ENCODE measurements around the gene FGFR2. TPM values are rescaled to one million over a fixed set of nuclear protein-coding genes. Genes with fewer than 3 reads are reported as not detected.

The FGFR2 gene
- total RNA-seq, 1 experiment from 2014 or later = 286 TPM

DNA sequence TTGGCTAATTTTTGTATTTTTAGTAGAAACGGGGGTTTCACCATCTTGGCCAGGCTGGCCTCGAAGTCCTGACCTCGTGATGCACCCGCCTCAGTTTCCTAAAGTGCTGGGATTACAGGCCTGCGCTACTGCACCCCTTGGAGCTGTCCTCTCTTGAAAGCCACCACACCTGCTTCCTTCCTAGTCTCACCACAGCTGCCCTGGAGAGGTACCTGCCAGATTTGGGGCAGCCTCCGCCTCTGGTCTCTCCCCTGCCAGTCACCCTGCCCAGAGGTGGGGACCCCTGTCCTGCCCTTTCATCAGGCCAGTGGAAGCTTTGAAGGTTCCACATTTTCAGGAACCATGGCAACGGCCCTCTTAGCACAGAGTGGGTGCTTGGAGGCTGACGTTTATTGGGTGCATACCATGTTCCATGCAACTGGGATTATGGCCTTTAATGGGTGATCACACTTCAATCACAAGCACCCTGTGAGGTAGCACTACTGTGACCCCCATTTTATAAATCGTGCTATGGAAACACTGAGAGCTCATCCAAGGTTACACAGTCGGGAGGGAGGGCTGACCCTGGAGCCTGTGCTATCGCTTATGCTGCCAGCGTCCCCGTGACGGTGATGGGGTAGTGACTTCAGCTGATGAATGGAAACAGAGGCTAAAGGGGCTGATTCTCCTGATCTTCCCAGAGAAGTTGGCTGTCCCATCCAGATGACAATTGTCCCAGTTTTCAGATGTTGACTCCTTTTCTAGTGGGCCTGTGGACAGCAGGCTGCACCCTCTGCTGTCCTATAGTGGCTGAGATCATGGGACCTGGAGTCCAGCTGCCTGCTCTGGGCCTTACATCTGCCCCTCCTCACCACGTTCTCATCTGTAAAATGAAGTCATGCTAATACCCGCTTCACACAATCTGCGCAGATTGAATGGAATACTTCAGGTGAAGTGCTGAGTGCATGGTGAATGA, 11.5 kb upstream of the FGFR2 start:
- Histone ChIP-seq H3K4me1 (peaks cover 63% of the 10 kb centered on the region), H3K27me3 (replicated peaks; ENCODE audit: control insufficient read depth, insufficient read depth, low read length) (no peaks in the 10 kb centered on the region), H3K36me3 (ENCODE audit: control insufficient read depth, insufficient read depth, low read length) (no peaks in the 10 kb centered on the region), H3K4me3 (ENCODE audit: low read depth, low read length) (no peak overlapping the region), H3K9me3 (no peaks in the 10 kb centered on the region)
- POLR2A ChIA-PET = no interaction called here
- TF ChIP-seq, protein P1, sequence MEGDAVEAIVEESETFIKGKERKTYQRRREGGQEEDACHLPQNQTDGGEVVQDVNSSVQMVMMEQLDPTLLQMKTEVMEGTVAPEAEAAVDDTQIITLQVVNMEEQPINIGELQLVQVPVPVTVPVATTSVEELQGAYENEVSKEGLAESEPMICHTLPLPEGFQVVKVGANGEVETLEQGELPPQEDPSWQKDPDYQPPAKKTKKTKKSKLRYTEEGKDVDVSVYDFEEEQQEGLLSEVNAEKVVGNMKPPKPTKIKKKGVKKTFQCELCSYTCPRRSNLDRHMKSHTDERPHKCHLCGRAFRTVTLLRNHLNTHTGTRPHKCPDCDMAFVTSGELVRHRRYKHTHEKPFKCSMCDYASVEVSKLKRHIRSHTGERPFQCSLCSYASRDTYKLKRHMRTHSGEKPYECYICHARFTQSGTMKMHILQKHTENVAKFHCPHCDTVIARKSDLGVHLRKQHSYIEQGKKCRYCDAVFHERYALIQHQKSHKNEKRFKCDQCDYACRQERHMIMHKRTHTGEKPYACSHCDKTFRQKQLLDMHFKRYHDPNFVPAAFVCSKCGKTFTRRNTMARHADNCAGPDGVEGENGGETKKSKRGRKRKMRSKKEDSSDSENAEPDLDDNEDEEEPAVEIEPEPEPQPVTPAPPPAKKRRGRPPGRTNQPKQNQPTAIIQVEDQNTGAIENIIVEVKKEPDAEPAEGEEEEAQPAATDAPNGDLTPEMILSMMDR (IDR thresholded peaks at IDR 0.05; ENCODE audit: insufficient read depth in 1 of 2, low read depth in 1 of 2, low read length in 1 of 2, severe bottlenecking in 1 of 2, unreplicated experiment in 1 of 2) = no peak
- BruUV-seq (replicated peaks) = no TSS peak
- Mint-ChIP-seq H3K9me3 (ENCODE audit: unreplicated experiment) (no peaks in the 10 kb centered on the region), H3K27ac (ENCODE audit: unreplicated experiment) (peak overlapping the region; percentile 96), H3K27me3 (ENCODE audit: insufficient read depth, unreplicated experiment) (no peaks in the 10 kb centered on the region), H3K36me3 (ENCODE audit: insufficient read depth, unreplicated experiment) (peaks cover 4% of the 10 kb centered on the region), H3K4me3 (ENCODE audit: unreplicated experiment) (peak overlapping the region; percentile 55), H3K4me1 (ENCODE audit: low read depth, unreplicated experiment) (peaks cover 59% of the 10 kb centered on the region)
- no peak for DNase-seq
- CTCF ChIA-PET = interaction anchor here (0.6 to 1.0 kb wide), 5 partner anchors 81 to 513 kb away, joined by 3 read pairs; no protein-coding TSS in a partner anchor
- intact Hi-C loops (cut with micrococcal nuclease; ENCODE audit: unreplicated experiment) = loop anchor here (1.0 to 10.0 kb wide), 13 partner anchors 11 to 667 kb away; partner anchors contain the start of gene FGFR2

GRCh38 chr10:121608469-121609190, 10.4 kb upstream of the FGFR2 start:
- intact Hi-C loops (cut with micrococcal nuclease; ENCODE audit: unreplicated experiment) = loop anchor here (2.0 kb wide), 1 partner anchor 666 kb away; no protein-coding TSS in a partner anchor
- peaks cover 63% of the 10 kb centered on the region for H3K4me1 ChIP-seq
- CTCF ChIA-PET = interaction anchor here (0.6 to 1.2 kb wide), 2 partner anchors 296 to 377 kb away, joined by 3 to 7 read pairs; no protein-coding TSS in a partner anchor
- H3K4me3 ChIP-seq (ENCODE audit: low read depth, low read length) = no peak overlapping the region
- no peaks in the 10 kb centered on the region for H3K27me3 ChIP-seq (replicated peaks; ENCODE audit: control insufficient read depth, insufficient read depth, low read length)
- Mint-ChIP-seq H3K27ac (ENCODE audit: unreplicated experiment) (peak overlapping the region; percentile 96), H3K36me3 (ENCODE audit: insufficient read depth, unreplicated experiment) (peaks cover 4% of the 10 kb centered on the region), H3K9me3 (ENCODE audit: unreplicated experiment) (no peaks in the 10 kb centered on the region), H3K4me1 (ENCODE audit: low read depth, unreplicated experiment) (peaks cover 57% of the 10 kb centered on the region), H3K4me3 (ENCODE audit: unreplicated experiment) (peak overlapping the region; percentile 55), H3K27me3 (ENCODE audit: insufficient read depth, unreplicated experiment) (no peaks in the 10 kb centered on the region)
- no TSS peak for BruUV-seq (replicated peaks)
- no peaks in the 10 kb centered on the region for H3K36me3 ChIP-seq (ENCODE audit: control insufficient read depth, insufficient read depth, low read length)
- no peaks in the 10 kb centered on the region for H3K9me3 ChIP-seq
- DNase-seq = peak; percentile 59 to 74
- TF ChIP-seq, protein P1 (IDR thresholded peaks at IDR 0.05; ENCODE audit: insufficient read depth in 1 of 2, low read depth in 1 of 2, low read length in 1 of 2, severe bottlenecking in 1 of 2, unreplicated experiment in 1 of 2) = peak; percentile 46 to 91
- POLR2A ChIA-PET = no interaction called here
